Breast epithelium (tissue), 4 donors: ENCODE measurements around the gene FDXACB1. TPM values are rescaled to one million over a fixed set of nuclear protein-coding genes. Genes with fewer than 3 reads are reported as not detected.

Experiments used
- DNase-seq, 2 donors: peaks; one replicate each; pipeline ENCODE4 v3.0.0-alpha.2; 2019; ENCODE audit warnings: low spot score in 2 of 2
- H3K27ac ChIP-seq, 2 donors: fragments of 200-600 bp; sonication (generic) in 1 of 2; one replicate each; pipeline ENCODE4 v1.5.1; 2016 to 2019; ENCODE audit warnings: mild to moderate bottlenecking in 1 of 2
- H3K27me3 ChIP-seq, 2 donors: fragments of 200-600 bp; sonication (generic) in 1 of 2; one replicate each; pipeline versions ENCODE4 v1.5.1 to v1.6.0; 2017 to 2019; ENCODE audit warnings: control low read depth in 1 of 2, mild to moderate bottlenecking in 1 of 2
- H3K36me3 ChIP-seq: fragments of 200-600 bp; one replicate; pipeline ENCODE4 v1.5.1; 2019
- H3K4me1 ChIP-seq, 2 donors: fragments of 200-600 bp; sonication (generic); one replicate each; pipeline ENCODE4 v1.5.1; 2016 to 2019; ENCODE audit warnings: control low read depth in 1 of 2
- H3K4me3 ChIP-seq, 3 donors: fragments of 200-600 bp; sonication (generic); 1 replicate in 2 of 3; 2 replicates in 1 of 3; pipeline ENCODE4 v1.5.1; 2016 to 2019; ENCODE audit warnings: mild to moderate bottlenecking in 3 of 3, moderate library complexity in 2 of 3
- H3K9me3 ChIP-seq, 2 donors: fragments of 200-600 bp; sonication (generic) in 1 of 2; one replicate each; pipeline ENCODE4 v1.5.1; 2016 to 2019; ENCODE audit warnings: control low read depth in 1 of 2
- POLR2A ChIP-seq: fragments of 450-650 bp; IDR thresholded peaks from one replicate; pipeline ENCODE4 v1.6.1; 2016; ENCODE audit warnings: antibody characterized with exemption, mild to moderate bottlenecking, moderate library complexity
- POLR2AphosphoS5 ChIP-seq, 3 donors: sonication (generic); formaldehyde crosslinking; IDR thresholded peaks; one replicate each; pipeline ENCODE4 v1.6.1; 2017; ENCODE audit warnings: antibody characterized with exemption in 3 of 3
- intact Hi-C: fragments of 100-400 bp; cut with DNase I; formaldehyde crosslinking; loops from one replicate; pipeline ENCODE4 v1.15.1; 2023; ENCODE audit warnings: low total_unique reads
- total RNA-seq, 3 donors: library from RNA; depleted of rRNA; stranded (reverse); fragments of >200 nt; gene quantifications; one replicate each; pipeline ENCODE4 v1.1.0, GENCODE V29; 2016
- TF ChIP-seq, protein P1 (sequence below), 3 donors: fragments of 450-650 bp; IDR thresholded peaks; one replicate each; pipeline ENCODE4 v1.5.1; 2016 to 2017; ENCODE audit warnings: antibody characterized with exemption in 3 of 3, mild to moderate bottlenecking in 3 of 3, moderate library complexity in 3 of 3

Gene FDXACB1
- total RNA-seq, 3 donors from 2014 or later, result 1.6 to 3.7 (median 3.3) TPM

GRCh38 chr11:111882202-111882601, 3.2 kb upstream of the FDXACB1 start:
- H3K4me3 ChIP-seq, result no peak overlapping the region
- intact Hi-C loops, result no loop called here
- DNase-seq, result no peak
- H3K27me3 ChIP-seq, result no peaks in the 10 kb centered on the region
- H3K36me3 ChIP-seq, result no peaks in the 10 kb centered on the region
- H3K4me1 ChIP-seq, result no peaks in the 10 kb centered on the region
- no peak overlapping the region for H3K27ac ChIP-seq
- no peaks in the 10 kb centered on the region for H3K9me3 ChIP-seq
- no peak for TF ChIP-seq POLR2A
- TF ChIP-seq, protein P1, sequence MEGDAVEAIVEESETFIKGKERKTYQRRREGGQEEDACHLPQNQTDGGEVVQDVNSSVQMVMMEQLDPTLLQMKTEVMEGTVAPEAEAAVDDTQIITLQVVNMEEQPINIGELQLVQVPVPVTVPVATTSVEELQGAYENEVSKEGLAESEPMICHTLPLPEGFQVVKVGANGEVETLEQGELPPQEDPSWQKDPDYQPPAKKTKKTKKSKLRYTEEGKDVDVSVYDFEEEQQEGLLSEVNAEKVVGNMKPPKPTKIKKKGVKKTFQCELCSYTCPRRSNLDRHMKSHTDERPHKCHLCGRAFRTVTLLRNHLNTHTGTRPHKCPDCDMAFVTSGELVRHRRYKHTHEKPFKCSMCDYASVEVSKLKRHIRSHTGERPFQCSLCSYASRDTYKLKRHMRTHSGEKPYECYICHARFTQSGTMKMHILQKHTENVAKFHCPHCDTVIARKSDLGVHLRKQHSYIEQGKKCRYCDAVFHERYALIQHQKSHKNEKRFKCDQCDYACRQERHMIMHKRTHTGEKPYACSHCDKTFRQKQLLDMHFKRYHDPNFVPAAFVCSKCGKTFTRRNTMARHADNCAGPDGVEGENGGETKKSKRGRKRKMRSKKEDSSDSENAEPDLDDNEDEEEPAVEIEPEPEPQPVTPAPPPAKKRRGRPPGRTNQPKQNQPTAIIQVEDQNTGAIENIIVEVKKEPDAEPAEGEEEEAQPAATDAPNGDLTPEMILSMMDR (IDR thresholded peaks at IDR 0.05), result no peak

DNA sequence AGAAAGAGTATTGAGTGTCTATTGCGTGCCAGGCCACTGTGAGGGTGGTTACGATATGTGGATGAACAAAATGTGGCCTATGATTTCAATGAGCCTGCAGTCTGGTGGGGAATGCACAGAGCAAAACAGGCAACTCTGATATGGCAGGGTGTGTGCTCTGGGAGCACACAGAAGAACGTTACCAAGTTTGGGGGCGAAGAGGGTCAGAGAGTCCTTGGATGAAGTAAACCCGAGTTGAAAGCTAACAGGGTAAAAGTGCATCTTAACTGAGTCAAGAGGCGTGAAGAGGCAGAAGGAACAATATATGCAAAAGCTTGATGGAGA, 634 bp upstream of the FDXACB1 start:
- no peaks in the 10 kb centered on the region for H3K36me3 ChIP-seq
- TF ChIP-seq POLR2A, result no peak
- no peak for TF ChIP-seq POLR2AphosphoS5 (IDR thresholded peaks at IDR 0.05)
- TF ChIP-seq, protein P1 (IDR thresholded peaks at IDR 0.05), result no peak
- no peaks in the 10 kb centered on the region for H3K27me3 ChIP-seq
- H3K27ac ChIP-seq, result peak overlapping the region; percentile 95 to 99
- H3K4me1 ChIP-seq, result no peaks in the 10 kb centered on the region
- no peak for DNase-seq
- peak overlapping the region; percentile 67 to 85 (median 69) for H3K4me3 ChIP-seq
- H3K9me3 ChIP-seq, result no peaks in the 10 kb centered on the region
- intact Hi-C loops, result no loop called here

DNA sequence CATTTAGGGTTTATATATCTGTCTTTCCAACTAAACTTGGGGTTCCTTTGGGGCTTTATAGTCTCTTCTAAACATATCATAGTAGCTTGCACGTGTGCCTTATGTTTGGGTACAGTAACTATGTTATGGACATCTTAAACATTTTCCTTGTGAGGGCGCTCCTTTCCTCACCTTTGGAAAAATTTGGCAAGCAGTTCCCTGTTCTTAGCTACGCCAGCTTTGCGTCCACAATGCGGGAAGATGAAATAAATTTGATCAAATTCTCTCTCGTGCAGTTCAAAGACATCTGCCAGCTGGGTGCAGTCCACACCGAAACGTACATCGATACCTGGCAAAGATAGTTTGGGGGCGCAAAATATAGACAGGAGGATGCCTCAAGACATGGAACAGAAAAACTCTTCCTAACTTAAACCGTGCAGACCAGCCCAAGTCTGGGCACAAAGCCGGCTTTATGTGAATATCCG, 548 bp downstream of the FDXACB1 start:
- intact Hi-C loops, result no loop called here
- H3K27ac ChIP-seq, result peak overlapping the region; percentile 95 to 99
- H3K36me3 ChIP-seq, result no peaks in the 10 kb centered on the region
- TF ChIP-seq, protein P1 (IDR thresholded peaks at IDR 0.05), result no peak
- TF ChIP-seq POLR2AphosphoS5 (IDR thresholded peaks at IDR 0.05), result no peak
- no peak for TF ChIP-seq POLR2A
- H3K27me3 ChIP-seq, result no peaks in the 10 kb centered on the region
- no peak for DNase-seq
- peak overlapping the region; percentile 67 to 85 (median 69) for H3K4me3 ChIP-seq
- H3K4me1 ChIP-seq, result no peaks in the 10 kb centered on the region
- H3K9me3 ChIP-seq, result no peaks in the 10 kb centered on the region

- Histone ChIP-seq H3K27ac (peak overlapping the region; percentile 92 to 95), H3K36me3 (no peaks in the 10 kb centered on the region), H3K27me3 (no peaks in the 10 kb centered on the region), H3K4me3 (peak overlapping the region; percentile 95 to 97 (median 97)), H3K9me3 (no peaks in the 10 kb centered on the region), H3K4me1 (peaks cover 0 to 7% of the 10 kb centered on the region in 2 donors)
- DNase-seq, result no peak
- TF ChIP-seq POLR2A (no peak), POLR2AphosphoS5 (IDR thresholded peaks at IDR 0.05) (no peak)
- TF ChIP-seq, protein P1 (IDR thresholded peaks at IDR 0.05), result no peak
- intact Hi-C loops, result no loop called here
Observed at GRCh38 chr11:111871693-111872161, 7.2 kb downstream of the FDXACB1 start.

DNA sequence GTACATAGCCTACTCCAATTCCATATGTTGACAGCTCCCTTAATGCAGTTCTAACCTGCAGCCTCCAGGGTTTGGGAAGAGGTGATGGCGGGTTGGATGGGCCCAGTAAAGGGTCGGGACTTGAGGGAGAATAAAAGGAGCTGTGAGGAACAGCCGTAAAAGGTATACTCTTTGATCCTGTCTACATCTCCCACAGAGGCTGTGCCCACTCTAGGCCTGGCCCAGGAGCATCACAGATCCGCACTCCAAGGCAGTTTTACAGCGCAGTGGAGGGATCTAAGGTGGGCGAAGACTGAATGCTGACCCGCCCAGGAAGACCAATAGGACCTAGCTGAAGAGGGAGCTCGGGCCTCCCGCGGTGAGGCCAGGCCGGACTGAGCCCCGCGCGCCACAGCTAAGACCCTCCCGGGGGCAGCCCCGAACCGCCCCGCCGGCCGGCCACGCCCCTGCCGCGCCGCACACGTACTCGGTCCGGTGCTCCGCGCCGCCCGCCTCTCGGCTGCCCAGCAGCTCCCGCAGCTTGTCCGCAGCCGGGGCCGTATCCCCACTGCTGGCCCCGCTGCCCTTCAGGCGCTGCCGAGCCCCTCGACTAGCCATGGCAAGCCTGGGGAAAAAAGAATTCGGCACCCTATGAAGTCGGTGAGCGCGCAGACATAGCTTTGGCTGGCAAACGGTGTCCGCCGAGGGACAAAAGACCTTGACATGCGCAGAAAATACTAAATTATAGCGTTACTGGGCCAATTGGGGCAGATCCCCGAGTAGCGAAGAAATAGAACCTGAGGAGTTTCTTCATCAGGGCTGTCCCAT, 7.9 kb downstream of the FDXACB1 start, which contains the start of gene ALG9:
TSS of gene ALG9 (minus strand) at position 696 of the 807 bp plus-strand sequence. CDS start at position 597, 99 bp downstream.
- Histone ChIP-seq H3K4me3 (peak within 1 kb of the TSS; percentile 95 to 97 (median 97)), H3K4me1 (peaks cover 0 to 7% of the 10 kb centered on the region in 2 donors), H3K36me3 (no peaks in the 10 kb centered on the region), H3K27ac (peak within 1 kb of the TSS; percentile 92 to 95), H3K9me3 (no peaks in the 10 kb centered on the region), H3K27me3 (no peaks in the 10 kb centered on the region)
- peak; percentile 50 to 71 (median 71) for TF ChIP-seq POLR2AphosphoS5 (IDR thresholded peaks at IDR 0.05)
- TF ChIP-seq, protein P1 (IDR thresholded peaks at IDR 0.05), result peak; percentile 13 to 44 (median 33)
- no peak for TF ChIP-seq POLR2A
- peak; percentile 47 to 77 for DNase-seq
- intact Hi-C loops, result no loop called here
